SJCRH30 (cell line): ENCODE results near the gene KIFAP3. TPM values are rescaled to one million over a fixed set of nuclear protein-coding genes. Genes with fewer than 3 reads are reported as not detected.

ENCODE experiments used
- DNase-seq, 2 experiments: peaks; one replicate each; pipeline ENCODE4 v3.0.0-alpha.2; 2015 to 2020
- H3K27ac ChIP-seq: fragments of 250-450 bp; sonication (Bioruptor Pico); 2 replicates; pipeline ENCODE4 v1.5.1; 2020; ENCODE audit warnings: mild to moderate bottlenecking, moderate library complexity
- H3K27me3 ChIP-seq: fragments of 250-450 bp; sonication (Bioruptor Pico); 2 replicates; pipeline ENCODE4 v1.5.1; 2020; ENCODE audit warnings: mild to moderate bottlenecking, moderate library complexity
- H3K36me3 ChIP-seq: fragments of 250-450 bp; sonication (Bioruptor Pico); 2 replicates; pipeline ENCODE4 v1.5.1; 2020; ENCODE audit warnings: mild to moderate bottlenecking, moderate library complexity
- H3K4me1 ChIP-seq: fragments of 250-450 bp; sonication (Bioruptor Pico); 2 replicates; pipeline ENCODE4 v1.5.1; 2020; ENCODE audit warnings: mild to moderate bottlenecking, moderate library complexity
- H3K4me3 ChIP-seq: fragments of 250-450 bp; sonication (Bioruptor Pico); 2 replicates; pipeline ENCODE4 v1.5.1; 2020; ENCODE audit warnings: mild to moderate bottlenecking, moderate library complexity
- H3K9me3 ChIP-seq: fragments of 250-450 bp; sonication (Bioruptor Pico); replicated peaks from 2 replicates; pipeline ENCODE4 v1.5.1; 2020; ENCODE audit warnings: mild to moderate bottlenecking, moderate library complexity
- total RNA-seq: library from RNA; depleted of rRNA; stranded (reverse); fragments of >200 nt; shearing (Covaris generic); gene quantifications from 2 replicates; pipeline ENCODE4 v1.2.3, GENCODE V29; 2014

KIFAP3 gene
- total RNA-seq, 1 experiment from 2014 or later, result 10.0 TPM

- no peak for DNase-seq
- no peaks in the 10 kb centered on the region for H3K9me3 ChIP-seq
These were observed 100.4 kb downstream of the KIFAP3 start for GRCh38 chr1:169974067-169974466.

DNA sequence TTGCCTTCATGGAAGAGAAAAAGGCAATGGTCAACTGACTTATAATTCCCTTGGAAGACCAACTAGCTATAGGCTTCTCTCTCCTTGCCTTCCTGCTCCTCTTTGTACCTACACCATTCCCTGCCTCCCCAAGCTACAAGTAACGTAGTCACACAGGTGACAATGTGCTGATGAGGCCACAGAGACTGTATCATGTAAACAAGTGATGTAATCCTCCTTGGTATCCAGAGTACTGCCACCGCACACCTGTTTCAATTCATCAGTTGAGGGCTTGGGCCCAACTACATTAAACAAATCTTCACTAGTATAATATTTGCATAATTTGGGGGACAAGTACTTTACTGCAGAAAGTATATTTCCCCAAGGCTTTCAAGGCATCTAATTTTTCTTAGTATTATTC, 104.4 kb downstream of the KIFAP3 start:
- no peaks in the 10 kb centered on the region for H3K36me3 ChIP-seq
- H3K9me3 ChIP-seq, result no peaks in the 10 kb centered on the region
- DNase-seq, result peak; percentile 44 to 65
- no peaks in the 10 kb centered on the region for H3K27me3 ChIP-seq
- no peak overlapping the region for H3K27ac ChIP-seq
- peaks cover 10% of the 10 kb centered on the region for H3K4me1 ChIP-seq
- no peak overlapping the region for H3K4me3 ChIP-seq

More at GRCh38 chr1:169974067-169974466, 100.4 kb downstream of the KIFAP3 start:
- Histone ChIP-seq H3K4me3 (no peak overlapping the region), H3K27me3 (no peaks in the 10 kb centered on the region), H3K4me1 (peaks cover 10% of the 10 kb centered on the region), H3K36me3 (no peaks in the 10 kb centered on the region), H3K27ac (no peak overlapping the region)

- no peaks in the 10 kb centered on the region for H3K36me3 ChIP-seq
- no peaks in the 10 kb centered on the region for H3K27me3 ChIP-seq
- H3K27ac ChIP-seq, result no peak overlapping the region
- DNase-seq, result no peak
- no peaks in the 10 kb centered on the region for H3K9me3 ChIP-seq
- H3K4me1 ChIP-seq, result peaks cover 14% of the 10 kb centered on the region
- no peak overlapping the region for H3K4me3 ChIP-seq
These were observed 106.3 kb downstream of the KIFAP3 start for GRCh38 chr1:169968174-169968573.

GRCh38 chr1:169964206-169964605, 110.3 kb downstream of the KIFAP3 start:
- Histone ChIP-seq H3K36me3 (no peaks in the 10 kb centered on the region), H3K27me3 (no peaks in the 10 kb centered on the region), H3K4me1 (peaks cover 3% of the 10 kb centered on the region; the same call in 1 of the 2 replicates), H3K27ac (peak overlapping the region; percentile 15; the same call in 1 of the 2 replicates), H3K4me3 (no peak overlapping the region), H3K9me3 (no peaks in the 10 kb centered on the region)
- DNase-seq, result peak; percentile 53 to 74

GRCh38 chr1:169959686-169960085, 114.8 kb downstream of the KIFAP3 start:
- Histone ChIP-seq H3K9me3 (no peaks in the 10 kb centered on the region), H3K27me3 (no peaks in the 10 kb centered on the region), H3K36me3 (no peaks in the 10 kb centered on the region), H3K4me3 (no peak overlapping the region), H3K4me1 (peaks cover 3% of the 10 kb centered on the region; the same call in 1 of the 2 replicates), H3K27ac (no peak overlapping the region)
- no peak for DNase-seq

DNA sequence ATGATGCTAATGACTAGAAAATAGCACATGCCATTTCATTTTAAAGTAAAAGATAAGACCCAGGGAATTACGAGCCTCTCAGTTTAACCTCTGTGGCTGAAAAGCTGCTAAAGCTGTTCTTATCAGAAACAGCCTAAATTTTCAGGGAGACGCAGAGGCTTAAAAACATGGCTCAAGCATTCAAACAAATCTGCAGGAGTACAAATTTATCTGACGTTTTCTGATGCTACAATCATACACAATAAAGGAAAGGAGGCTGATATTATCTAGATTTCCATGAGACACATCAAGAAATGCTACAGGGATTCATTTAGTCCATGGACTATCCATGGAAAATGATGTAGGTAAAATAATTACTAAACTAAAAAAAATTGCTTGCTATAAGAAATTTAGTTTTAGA, 115.5 kb downstream of the KIFAP3 start:
- Histone ChIP-seq H3K27ac (no peak overlapping the region), H3K27me3 (no peaks in the 10 kb centered on the region), H3K4me3 (no peak overlapping the region), H3K36me3 (no peaks in the 10 kb centered on the region), H3K4me1 (peaks cover 2% of the 10 kb centered on the region; the same call in 1 of the 2 replicates), H3K9me3 (no peaks in the 10 kb centered on the region)
- no peak for DNase-seq

DNA sequence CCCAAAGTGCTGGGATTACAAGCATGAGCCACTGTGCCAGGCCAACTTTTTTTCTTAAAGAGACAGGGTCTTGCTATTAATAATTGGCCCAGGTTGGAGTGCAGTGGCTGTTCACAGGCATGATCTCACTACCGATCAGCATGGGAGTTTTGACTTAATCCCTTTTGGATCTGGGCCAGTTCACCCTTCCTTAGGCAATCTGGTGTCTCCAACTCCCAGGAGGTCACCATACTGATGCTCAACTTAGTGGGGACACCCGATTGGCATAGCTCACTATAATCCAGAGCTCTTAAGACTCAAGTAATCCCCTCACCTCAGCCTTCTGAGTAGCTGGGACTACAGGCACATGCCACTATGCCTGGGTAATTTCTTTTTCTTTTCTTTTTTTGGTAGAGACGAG, 116.6 kb downstream of the KIFAP3 start:
- no peaks in the 10 kb centered on the region for H3K9me3 ChIP-seq
- no peak overlapping the region for H3K27ac ChIP-seq
- peak; percentile 5 to 36 for DNase-seq
- no peaks in the 10 kb centered on the region for H3K36me3 ChIP-seq
- no peaks in the 10 kb centered on the region for H3K4me1 ChIP-seq
- no peak overlapping the region for H3K4me3 ChIP-seq
- H3K27me3 ChIP-seq, result no peaks in the 10 kb centered on the region

DNA sequence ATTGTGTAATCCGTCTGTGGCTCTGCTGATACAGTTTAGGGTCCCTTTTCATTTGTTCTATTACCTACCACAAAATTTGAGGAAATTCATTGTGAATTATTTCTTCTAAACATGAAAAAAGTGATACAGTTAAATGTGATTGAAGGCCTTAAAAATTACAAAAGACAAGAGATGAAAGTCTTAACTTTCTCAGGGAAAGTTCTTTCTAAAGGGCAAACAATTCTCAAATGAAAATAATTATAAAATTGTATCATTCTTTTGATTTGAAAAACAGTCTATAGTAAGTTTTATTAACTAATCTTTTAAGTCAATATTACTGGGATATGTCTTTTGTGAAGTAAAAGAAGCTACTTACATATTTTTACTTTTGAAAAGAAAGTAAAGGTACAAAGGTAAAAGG, 123.4 kb downstream of the KIFAP3 start:
- DNase-seq, result no peak
- Histone ChIP-seq H3K27ac (no peak overlapping the region), H3K36me3 (no peaks in the 10 kb centered on the region), H3K9me3 (no peaks in the 10 kb centered on the region), H3K4me3 (no peak overlapping the region), H3K4me1 (peaks cover 10% of the 10 kb centered on the region; the same call in 1 of the 2 replicates), H3K27me3 (no peaks in the 10 kb centered on the region)

GRCh38 chr1:169949139-169949538, 125.4 kb downstream of the KIFAP3 start:
- peaks cover 10% of the 10 kb centered on the region; the same call in 1 of the 2 replicates for H3K4me1 ChIP-seq
- no peak overlapping the region for H3K4me3 ChIP-seq
- no peaks in the 10 kb centered on the region for H3K9me3 ChIP-seq
- H3K27ac ChIP-seq, result no peak overlapping the region
- H3K27me3 ChIP-seq, result no peaks in the 10 kb centered on the region
- peak in 1 of 2 experiments; percentile 40 for DNase-seq
- H3K36me3 ChIP-seq, result no peaks in the 10 kb centered on the region

GRCh38 chr1:169946206-169946605, 128.3 kb downstream of the KIFAP3 start:
- Histone ChIP-seq H3K4me1 (peaks cover 10% of the 10 kb centered on the region; the same call in 1 of the 2 replicates), H3K36me3 (no peaks in the 10 kb centered on the region), H3K4me3 (no peak overlapping the region), H3K27me3 (no peaks in the 10 kb centered on the region), H3K27ac (no peak overlapping the region), H3K9me3 (no peaks in the 10 kb centered on the region)
- no peak for DNase-seq

GRCh38 chr1:169945181-169945580, 129.3 kb downstream of the KIFAP3 start:
- Histone ChIP-seq H3K9me3 (no peaks in the 10 kb centered on the region), H3K27me3 (no peaks in the 10 kb centered on the region), H3K27ac (no peak overlapping the region), H3K4me1 (peaks cover 10% of the 10 kb centered on the region; the same call in 1 of the 2 replicates), H3K4me3 (no peak overlapping the region), H3K36me3 (no peaks in the 10 kb centered on the region)
- peak; percentile 18 to 23 for DNase-seq

DNA sequence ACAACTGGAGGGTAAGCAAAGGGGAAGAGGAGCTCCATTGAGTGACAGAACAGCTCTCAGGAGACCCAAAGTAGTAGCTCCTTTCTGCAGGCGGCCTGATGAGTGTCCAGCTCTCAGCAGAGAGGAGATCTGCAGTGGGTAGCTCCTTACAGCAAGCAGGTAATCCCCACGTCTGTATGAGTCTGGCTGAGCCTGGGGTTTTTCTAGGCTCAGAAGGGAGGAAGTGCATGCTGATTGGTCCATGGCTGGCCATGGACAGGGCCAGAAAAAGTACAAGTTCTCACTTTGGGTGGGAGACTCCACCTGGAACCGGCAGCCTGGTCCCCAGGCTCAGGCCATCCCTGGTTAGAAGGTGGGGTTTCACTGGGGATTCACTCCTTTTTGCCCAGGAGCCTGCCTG, 129.9 kb downstream of the KIFAP3 start:
- no peak overlapping the region for H3K27ac ChIP-seq
- DNase-seq, result no peak
- peaks cover 9% of the 10 kb centered on the region; the same call in 1 of the 2 replicates for H3K4me1 ChIP-seq
- H3K36me3 ChIP-seq, result no peaks in the 10 kb centered on the region
- H3K9me3 ChIP-seq, result no peaks in the 10 kb centered on the region
- H3K27me3 ChIP-seq, result no peaks in the 10 kb centered on the region
- no peak overlapping the region for H3K4me3 ChIP-seq

DNA sequence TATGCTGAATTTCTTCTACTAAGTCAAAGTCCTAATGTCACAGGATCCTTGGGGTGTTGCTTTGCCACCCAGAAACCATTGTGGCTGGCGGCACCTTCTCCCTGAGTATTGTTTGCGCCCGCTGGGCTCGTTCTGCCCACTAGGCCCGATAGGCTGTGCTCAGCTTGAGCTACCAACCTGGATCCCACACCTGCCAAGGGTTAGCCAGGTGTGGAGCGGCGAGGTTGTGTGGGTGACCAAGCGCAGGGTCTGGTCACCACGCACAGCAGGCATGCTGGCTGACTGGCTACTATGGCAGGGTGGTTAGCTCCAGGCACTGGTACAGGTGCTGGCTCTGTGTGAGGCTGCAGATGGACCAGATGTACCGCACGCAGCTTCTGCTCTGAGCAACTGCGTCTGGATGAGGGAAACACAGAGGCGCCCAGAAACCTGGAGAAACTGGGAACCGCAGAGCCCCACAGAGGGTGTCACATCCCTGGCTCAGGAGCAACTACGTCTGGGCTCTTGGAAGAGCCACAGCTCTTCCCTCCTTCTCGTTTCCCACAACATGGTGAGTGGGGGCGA, 130.4 kb downstream of the KIFAP3 start:
- H3K27ac ChIP-seq, result no peak overlapping the region
- no peaks in the 10 kb centered on the region for H3K27me3 ChIP-seq
- H3K4me3 ChIP-seq, result no peak overlapping the region
- H3K9me3 ChIP-seq, result no peaks in the 10 kb centered on the region
- no peaks in the 10 kb centered on the region for H3K36me3 ChIP-seq
- H3K4me1 ChIP-seq, result peaks cover 6% of the 10 kb centered on the region; the same call in 1 of the 2 replicates
- no peak for DNase-seq

DNA sequence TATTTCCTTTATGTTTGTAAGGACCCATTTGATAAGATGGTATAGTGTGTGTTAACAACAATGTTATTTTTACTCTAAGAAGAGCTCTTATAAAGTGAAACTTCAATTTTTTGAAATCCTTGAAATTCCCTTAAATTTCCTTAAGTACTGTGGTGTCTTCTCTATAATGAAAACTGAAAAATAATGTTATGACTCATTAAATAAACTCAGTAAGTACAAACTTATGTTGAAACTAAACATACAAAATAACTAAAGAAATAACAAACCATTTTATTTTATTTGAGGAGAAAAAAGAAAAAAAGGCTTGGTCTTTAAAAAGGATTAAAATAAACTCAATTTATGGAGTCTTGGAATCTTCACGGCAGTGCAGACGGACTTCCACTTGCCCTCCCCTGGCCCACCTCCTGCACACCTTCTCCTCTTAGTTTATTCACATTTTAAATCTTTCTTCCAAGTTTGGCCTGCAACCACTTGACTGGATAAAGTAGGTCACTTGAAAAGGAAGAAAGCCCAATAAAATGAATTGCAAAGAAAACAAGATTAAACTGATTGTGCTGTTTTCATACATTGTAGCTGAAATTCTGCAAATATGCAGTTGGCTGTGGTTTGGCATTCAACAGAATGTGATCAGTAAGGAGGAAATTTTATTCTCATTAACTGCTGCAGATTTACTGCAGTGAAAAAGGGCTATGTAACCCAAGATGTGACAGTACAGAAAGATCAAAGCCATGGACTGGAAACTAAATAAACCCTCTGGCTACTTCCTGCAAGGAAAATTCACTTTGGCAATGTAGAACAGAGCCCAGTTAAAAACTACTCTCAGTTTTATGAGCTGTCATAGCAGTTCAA, 132.3 kb downstream of the KIFAP3 start:
- Histone ChIP-seq H3K27me3 (no peaks in the 10 kb centered on the region), H3K9me3 (no peaks in the 10 kb centered on the region), H3K4me3 (no peak overlapping the region), H3K27ac (no peak overlapping the region), H3K4me1 (no peaks in the 10 kb centered on the region), H3K36me3 (no peaks in the 10 kb centered on the region)
- DNase-seq, result peak in 1 of 2 experiments; percentile 11

GRCh38 chr1:169933984-169934725, 140.3 kb downstream of the KIFAP3 start:
- peaks cover 4% of the 10 kb centered on the region; the same call in 1 of the 2 replicates for H3K4me1 ChIP-seq
- H3K36me3 ChIP-seq, result no peaks in the 10 kb centered on the region
- peak in 1 of 2 experiments; percentile 19 for DNase-seq
- H3K27me3 ChIP-seq, result no peaks in the 10 kb centered on the region
- H3K4me3 ChIP-seq, result no peak overlapping the region
- H3K27ac ChIP-seq, result no peak overlapping the region
- H3K9me3 ChIP-seq, result no peaks in the 10 kb centered on the region
